CD4-positive, alpha-beta T cell treated with Interleukin-17A for 4 hours (primary cell): Measurements from ENCODE around the gene CHMP4A.

Experiments
- DNase-seq: peaks from one replicate; pipeline ENCODE4 v3.0.0-alpha.2; 2020; ENCODE audit warnings: mixed read lengths

CHMP4A gene

GRCh38 chr14:24177041-24177825, 36.1 kb downstream of the CHMP4A start:
- DNase-seq, result no peak

- DNase-seq, result no peak
These were observed 36.7 kb downstream of the CHMP4A start for GRCh38 chr14:24176599-24176998.

GRCh38 chr14:24172871-24173281, 40.4 kb downstream of the CHMP4A start:
- no peak for DNase-seq

GRCh38 chr14:24172261-24172860, 40.9 kb downstream of the CHMP4A start:
- DNase-seq, result peak; percentile 16

- peak; percentile 81 for DNase-seq
These were observed 41.6 kb downstream of the CHMP4A start, which contains the start of gene REC8 for GRCh38 chr14:24171422-24172260. Gene REC8, plus strand, starts transcription at chr14:24172080. Its CDS starts 473 bp downstream, at chr14:24172553.

GRCh38 chr14:24167469-24168114, 45.7 kb downstream of the CHMP4A start:
- DNase-seq, result no peak

- DNase-seq, result no peak
These were observed 47.5 kb downstream of the CHMP4A start for GRCh38 chr14:24165785-24166184.

GRCh38 chr14:24164518-24164991, 48.7 kb downstream of the CHMP4A start:
- no peak for DNase-seq

GRCh38 chr14:24162093-24162492, 51.2 kb downstream of the CHMP4A start:
- peak; percentile 20 for DNase-seq

GRCh38 chr14:24160850-24161804, 52.2 kb downstream of the CHMP4A start, which contains the start of gene IRF9:
Gene IRF9, plus strand, starts transcription at chr14:24161265. Its CDS starts 880 bp downstream, at chr14:24162145.
- DNase-seq, result peak; percentile 98

GRCh38 chr14:24160499-24160849, 52.8 kb downstream of the CHMP4A start:
- DNase-seq, result no peak

GRCh38 chr14:24159777-24160498, 53.4 kb downstream of the CHMP4A start:
- DNase-seq, result no peak
